ENCODE data around the gene SLC24A5. TPM values are rescaled to one million over a fixed set of nuclear protein-coding genes. Genes with fewer than 3 reads are reported as not detected.

SLC24A5 gene
- total and polyA plus RNA-seq, 2 of the 4 experiments (the other 2 are of a cell fraction) = not detected

GRCh38 chr15:48170981-48171380, 50.2 kb downstream of the SLC24A5 start:
- no peaks in the 10 kb centered on the region for H3K9me3 ChIP-seq (ENCODE audit: control insufficient read depth, insufficient read depth, low read length)
- H3K79me1 ChIP-seq (ENCODE audit: low read depth in 1 of 2, low read length in 2 of 2) = peaks cover 8 to 14% of the 10 kb centered on the region in 2 experiments; a peak in 3 of 4 replicates
- no peak overlapping the region for H3K14ac ChIP-seq (replicated peaks; ENCODE audit: low read depth, low read length)
- no peak overlapping the region for H2AFZ ChIP-seq (replicated peaks; ENCODE audit: low read length, poor library complexity)
- H2BK15ac ChIP-seq (ENCODE audit: low read depth, low read length) = no peak overlapping the region
- in situ Hi-C loops (cut with MboI; ENCODE audit: low sequenced_read_pairs) (no loop called here), dilution Hi-C loops (cut with HindIII; ENCODE audit: low sequenced_read_pairs, unreplicated experiment) (no loop called here), intact Hi-C loops (cut with micrococcal nuclease) (no loop called here)
- ATAC-seq (ENCODE audit: low read depth) = no peak
- H2AK5ac ChIP-seq (ENCODE audit: low read depth, low read length) = no peak overlapping the region
- WGBS, 2 experiments (ENCODE audit: extremely low coverage in 2 of 2, insufficient read length in 1 of 2) = no CpG with 5 or more reads among the region's 1 CpG
- no peak overlapping the region for H3K4me2 ChIP-seq (ENCODE audit: low read depth, low read length)
- TF ChIP-seq ELK1 (IDR thresholded peaks at IDR 0.05; ENCODE audit: borderline replicate concordance, low read depth, low read length) = no peak
- TF ChIP-seq, protein P1, sequence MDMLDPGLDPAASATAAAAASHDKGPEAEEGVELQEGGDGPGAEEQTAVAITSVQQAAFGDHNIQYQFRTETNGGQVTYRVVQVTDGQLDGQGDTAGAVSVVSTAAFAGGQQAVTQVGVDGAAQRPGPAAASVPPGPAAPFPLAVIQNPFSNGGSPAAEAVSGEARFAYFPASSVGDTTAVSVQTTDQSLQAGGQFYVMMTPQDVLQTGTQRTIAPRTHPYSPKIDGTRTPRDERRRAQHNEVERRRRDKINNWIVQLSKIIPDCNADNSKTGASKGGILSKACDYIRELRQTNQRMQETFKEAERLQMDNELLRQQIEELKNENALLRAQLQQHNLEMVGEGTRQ (IDR thresholded peaks at IDR 0.05; ENCODE audit: low read depth, low read length) = no peak
- no peak for TF ChIP-seq CEBPB (IDR thresholded peaks at IDR 0.05; ENCODE audit: low read depth, low read length)
- no peak for TF ChIP-seq FOS (IDR thresholded peaks at IDR 0.05; ENCODE audit: low read depth, low read length)
- no peak for TF ChIP-seq SMC3 (IDR thresholded peaks at IDR 0.05; ENCODE audit: low read depth, low read length)
- TF ChIP-seq CTCF (conservative IDR thresholded peaks at IDR 0.05; ENCODE audit: low read depth, low read length) = no peak
- TF ChIP-seq RFX5 (IDR thresholded peaks at IDR 0.05; ENCODE audit: low read depth, low read length) = no peak
- no peak for TF ChIP-seq POLR2A (IDR thresholded peaks at IDR 0.05; ENCODE audit: low read depth, low read length)
- TF ChIP-seq CHD1 (IDR thresholded peaks at IDR 0.05; ENCODE audit: low read depth, low read length) = no peak
- TF ChIP-seq NFE2L2 (IDR thresholded peaks at IDR 0.05; ENCODE audit: low read depth, low read length) = no peak
- TF ChIP-seq MAFK (IDR thresholded peaks at IDR 0.05; ENCODE audit: low read depth, low read length) = no peak
- no peak for TF ChIP-seq MXI1 (IDR thresholded peaks at IDR 0.05; ENCODE audit: borderline replicate concordance, low read depth, low read length)
- no peaks in the 10 kb centered on the region for H3K9me1 ChIP-seq (ENCODE audit: insufficient read depth, low read length)
- H3K27me3 ChIP-seq (ENCODE audit: control insufficient read depth, insufficient read depth, low read length) = no peaks in the 10 kb centered on the region
- H4K5ac ChIP-seq (ENCODE audit: low read depth, low read length) = no peak overlapping the region
- ChIA-PET POLR2A (ENCODE audit: unreplicated experiment) (no interaction called here), CTCF (no interaction called here)
- H3K9ac ChIP-seq (ENCODE audit: low read depth, low read length) = no peak overlapping the region
- no peak overlapping the region for H2BK120ac ChIP-seq (ENCODE audit: low read depth, low read length)
- H2BK5ac ChIP-seq (ENCODE audit: low read depth, low read length, poor library complexity, severe bottlenecking) = no peak overlapping the region
- BruUV-seq (replicated peaks) = no TSS peak
- no peak overlapping the region for H4K8ac ChIP-seq (ENCODE audit: low read depth in 2 of 2, low read length in 2 of 2)
- no peak overlapping the region for H2BK20ac ChIP-seq (ENCODE audit: low read depth, low read length)
- no peak overlapping the region for H2AK9ac ChIP-seq (replicated peaks; ENCODE audit: low read depth, low read length, poor library complexity)
- no peak overlapping the region for H3K27ac ChIP-seq (ENCODE audit: insufficient read depth, low read length)
- no peak for DNase-seq
- H3K23ac ChIP-seq (ENCODE audit: low read depth, low read length) = no peak overlapping the region
- no peak overlapping the region for H3K4me3 ChIP-seq (ENCODE audit: insufficient read depth, low read depth, low read length)
- no peaks in the 10 kb centered on the region for H3K36me3 ChIP-seq (ENCODE audit: control insufficient read depth, insufficient read depth, low read length)
- no peak overlapping the region for H4K91ac ChIP-seq (ENCODE audit: insufficient read depth, low read depth, low read length)
- no peak overlapping the region for H3K18ac ChIP-seq (ENCODE audit: low read depth, low read length)
- no peaks in the 10 kb centered on the region for H3K4me1 ChIP-seq (ENCODE audit: control insufficient read depth, insufficient read depth, low read length)
- H4K20me1 ChIP-seq (ENCODE audit: insufficient read depth, low read length) = no peaks in the 10 kb centered on the region
- H3K4ac ChIP-seq (ENCODE audit: low read depth, low read length) = no peak overlapping the region
- H3K56ac ChIP-seq (ENCODE audit: extremely low read depth, insufficient read depth, low read length) = no peak overlapping the region
